Transverse colon (tissue), 4 donors: ENCODE data around the gene FBXL4. TPM values are rescaled to one million over a fixed set of nuclear protein-coding genes. Genes with fewer than 3 reads are reported as not detected.

Source experiments
- DNase-seq: peaks from one replicate; pipeline ENCODE4 v3.0.0-alpha.2; 2019
- H3K27ac ChIP-seq, 4 donors: fragments of 200-600 bp; sonication (generic); 2 replicates each; pipeline ENCODE4 v1.5.1; 2016 to 2018; ENCODE audit warnings: inconsistent platforms in 4 of 4
- H3K27me3 ChIP-seq: fragments of 200-600 bp; sonication (generic); 2 replicates; pipeline ENCODE4 v1.5.1; 2017; ENCODE audit warnings: inconsistent platforms
- H3K36me3 ChIP-seq, 4 donors: fragments of 200-600 bp; sonication (generic); 2 replicates each; pipeline ENCODE4 v1.5.1; 2017 to 2019; ENCODE audit warnings: inconsistent platforms in 4 of 4
- H3K4me1 ChIP-seq, 4 donors: fragments of 200-600 bp; sonication (generic); 2 replicates each; pipeline ENCODE4 v1.5.1; 2017 to 2020; ENCODE audit warnings: inconsistent platforms in 4 of 4
- H3K4me3 ChIP-seq, 4 donors: fragments of 200-600 bp; sonication (generic); 1 replicate in 1 of 4; 2 replicates in 3 of 4; pipeline versions ENCODE4 v1.5.1 to v1.6.1; 2017 to 2019; ENCODE audit warnings: inconsistent platforms in 4 of 4
- H3K9me3 ChIP-seq, 2 donors: fragments of 200-600 bp; sonication (generic); 2 replicates each; pipeline ENCODE4 v1.5.1; 2017 to 2019; ENCODE audit warnings: inconsistent platforms in 2 of 2
- EP300 ChIP-seq: sonication (generic); formaldehyde crosslinking; IDR thresholded peaks from one replicate; pipeline ENCODE4 v1.6.1; 2017; ENCODE audit warnings: antibody characterized with exemption, low read depth
- POLR2A ChIP-seq: fragments of 450-650 bp; IDR thresholded peaks from one replicate; pipeline ENCODE4 v1.6.1; 2016; ENCODE audit warnings: antibody characterized with exemption, mild to moderate bottlenecking, moderate library complexity
- POLR2AphosphoS5 ChIP-seq, 3 donors: sonication (generic); formaldehyde crosslinking; IDR thresholded peaks; one replicate each; pipeline ENCODE4 v1.6.1; 2016; ENCODE audit warnings: antibody characterized with exemption in 3 of 3
- WGBS, 2 donors: methylation state at CpG; one replicate each; pipeline ENCODE4 v1.1.5; 2018; ENCODE audit warnings: low coverage in 1 of 2; 5-methylcytosine and 5-hydroxymethylcytosine counted together
- in situ Hi-C, 4 donors: fragments of 200-750 bp; cut with MboI; loops; one replicate each; pipeline versions ENCODE4 v1.15.0 to v1.15.1; 2017; ENCODE audit warnings: low sequenced_read_pairs in 3 of 4, low pct_ligation_motif_present in 1 of 4, low pct_unique_long_range_greater_than_20kb in 1 of 4
- intact Hi-C: fragments of 100-400 bp; cut with DNase I; formaldehyde crosslinking; loops from one replicate; pipeline ENCODE4 v1.15.1; 2023; ENCODE audit warnings: low total_unique reads
- total RNA-seq, 4 donors: library from RNA; depleted of rRNA; stranded (reverse); fragments of >200 nt; gene quantifications; one replicate each; pipeline ENCODE4 v1.1.0, GENCODE V29; 2016
- TF ChIP-seq, protein P1 (sequence below), 5 experiments: fragments of 200-600 bp in 3 of 5; fragments of 450-650 bp in 2 of 5; sonication (generic) in 3 of 5; IDR thresholded peaks; 1 replicate in 2 of 5; 2 replicates in 3 of 5; pipeline ENCODE4 v1.5.1; 2016 to 2017; ENCODE audit warnings: antibody characterized with exemption in 5 of 5, inconsistent platforms in 3 of 5, mild to moderate bottlenecking in 2 of 5, moderate library complexity in 1 of 5

The FBXL4 gene
- total RNA-seq, 4 donors from 2014 or later: 8.6 to 22.5 (median 13.5) TPM

DNA sequence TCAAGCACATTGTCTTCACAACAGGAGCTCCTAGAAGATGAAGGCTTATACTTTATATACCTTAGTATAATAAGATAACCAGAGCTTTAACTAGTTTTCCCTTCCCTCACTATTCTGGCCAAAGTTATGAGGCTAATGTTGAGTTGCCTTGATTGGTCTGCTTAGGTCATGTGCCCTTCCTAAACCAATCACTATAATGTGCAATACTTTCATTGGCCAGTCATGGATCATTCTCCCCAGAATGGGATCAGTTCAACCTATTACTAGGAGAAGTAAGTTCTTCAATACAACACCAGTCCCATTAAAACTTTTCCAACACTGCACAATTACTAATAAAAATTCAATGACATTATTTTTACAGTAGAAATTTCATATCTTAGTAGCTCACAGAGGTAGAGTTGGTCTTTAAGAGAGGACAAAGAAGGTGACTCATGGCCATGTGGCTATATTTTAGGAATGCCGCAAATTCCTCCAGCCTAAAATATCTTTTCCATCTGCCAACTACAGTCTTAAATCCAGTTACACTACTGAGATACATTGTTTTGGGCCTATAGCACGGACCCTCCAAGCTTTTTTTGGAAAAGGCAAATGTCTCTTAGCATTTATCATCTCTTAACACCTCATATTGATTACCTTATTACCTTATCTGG is 125.9 kb downstream of the FBXL4 start:
- Histone ChIP-seq H3K27ac (no peak overlapping the region), H3K27me3 (peaks cover 85% of the 10 kb centered on the region), H3K9me3 (no peaks in the 10 kb centered on the region), H3K4me3 (no peak overlapping the region), H3K4me1 (peaks cover 0 to 13% (median 5%) of the 10 kb centered on the region in 4 donors), H3K36me3 (no peaks in the 10 kb centered on the region)
- TF ChIP-seq EP300 (no peak), POLR2A (no peak), POLR2AphosphoS5 (IDR thresholded peaks at IDR 0.05) (no peak)
- TF ChIP-seq, protein P1, sequence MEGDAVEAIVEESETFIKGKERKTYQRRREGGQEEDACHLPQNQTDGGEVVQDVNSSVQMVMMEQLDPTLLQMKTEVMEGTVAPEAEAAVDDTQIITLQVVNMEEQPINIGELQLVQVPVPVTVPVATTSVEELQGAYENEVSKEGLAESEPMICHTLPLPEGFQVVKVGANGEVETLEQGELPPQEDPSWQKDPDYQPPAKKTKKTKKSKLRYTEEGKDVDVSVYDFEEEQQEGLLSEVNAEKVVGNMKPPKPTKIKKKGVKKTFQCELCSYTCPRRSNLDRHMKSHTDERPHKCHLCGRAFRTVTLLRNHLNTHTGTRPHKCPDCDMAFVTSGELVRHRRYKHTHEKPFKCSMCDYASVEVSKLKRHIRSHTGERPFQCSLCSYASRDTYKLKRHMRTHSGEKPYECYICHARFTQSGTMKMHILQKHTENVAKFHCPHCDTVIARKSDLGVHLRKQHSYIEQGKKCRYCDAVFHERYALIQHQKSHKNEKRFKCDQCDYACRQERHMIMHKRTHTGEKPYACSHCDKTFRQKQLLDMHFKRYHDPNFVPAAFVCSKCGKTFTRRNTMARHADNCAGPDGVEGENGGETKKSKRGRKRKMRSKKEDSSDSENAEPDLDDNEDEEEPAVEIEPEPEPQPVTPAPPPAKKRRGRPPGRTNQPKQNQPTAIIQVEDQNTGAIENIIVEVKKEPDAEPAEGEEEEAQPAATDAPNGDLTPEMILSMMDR (IDR thresholded peaks at IDR 0.05): no peak
- DNase-seq: no peak
- WGBS, 2 donors: 75 to 76% methylated on average over 2 of the region's 2 CpGs
- intact Hi-C loops: no loop called here
- in situ Hi-C loops: no loop called here

Other genes with a start within 250 kb of the FBXL4 start
- gene POU3F2, start 113.4 kb downstream of the FBXL4 start, total RNA-seq: not detected